Mesenteric fat pad (tissue), 1 donor: ENCODE data around the gene TMX2. TPM values are rescaled to one million over a fixed set of nuclear protein-coding genes. Genes with fewer than 3 reads are reported as not detected.

Experiments
- DNase-seq: peaks from one replicate; pipeline ENCODE4 v3.0.0-alpha.2; 2020; ENCODE audit warnings: low spot score
- total RNA-seq: library from RNA; stranded (reverse); fragmentation: NEBNext Ultra II Directional; extraction: Animal tissue kit (Norgen Biotek cat#: 25700); gene quantifications from one replicate; pipeline ENCODE4 v1.2.1, GENCODE V29; 2021
- donor health status: DM: yes; HTN: yes; CAD: no.

TMX2 gene
- total RNA-seq, 1 donor from 2014 or later, result 70.1 TPM

- no peak for DNase-seq
Measured at GRCh38 chr11:57763568-57763967, 51.2 kb downstream of the TMX2 start.

GRCh38 chr11:57764021-57764420, 51.6 kb downstream of the TMX2 start:
- DNase-seq, result no peak

DNA sequence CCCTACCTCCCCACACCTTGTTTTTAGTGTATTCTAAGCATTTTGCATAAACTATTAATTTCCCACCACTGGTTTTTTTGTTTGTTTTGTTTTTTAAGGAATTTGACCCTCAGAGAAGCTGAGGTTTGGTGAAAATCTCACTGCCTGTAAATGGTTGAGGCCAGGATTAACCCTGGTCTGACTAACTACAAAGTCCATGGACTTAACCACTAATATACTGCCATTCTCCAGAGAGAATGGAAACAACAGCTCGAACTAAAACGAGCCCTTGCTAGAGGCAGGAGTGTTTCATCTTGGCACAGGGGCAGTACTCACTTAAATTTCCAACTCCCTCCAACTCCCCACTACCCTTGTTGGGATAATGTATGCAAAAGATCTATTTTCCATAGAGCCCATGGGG, 52.2 kb downstream of the TMX2 start:
- no peak for DNase-seq

- no peak for DNase-seq
Measured at GRCh38 chr11:57764972-57765371, 52.6 kb downstream of the TMX2 start.

DNA sequence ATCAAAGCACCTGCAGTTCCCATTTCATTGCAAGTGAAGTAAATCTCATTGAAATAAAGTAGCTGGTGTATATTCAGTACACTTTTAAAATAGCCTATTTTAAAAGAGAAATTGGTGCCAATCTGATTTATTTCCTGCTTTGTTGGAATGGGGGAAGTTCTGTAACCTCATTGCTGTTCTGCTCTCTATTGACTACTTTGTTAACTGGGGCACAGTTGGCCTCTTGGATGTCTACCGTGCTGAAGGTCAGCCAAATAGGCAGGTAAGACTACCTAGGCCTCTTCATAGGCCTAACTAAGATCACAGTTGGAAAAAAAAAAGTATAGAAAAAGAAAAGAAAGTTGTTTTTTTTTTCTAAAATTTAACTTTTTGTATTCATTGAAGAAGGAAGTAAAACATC, 58.4 kb downstream of the TMX2 start:
- DNase-seq, result no peak

DNA sequence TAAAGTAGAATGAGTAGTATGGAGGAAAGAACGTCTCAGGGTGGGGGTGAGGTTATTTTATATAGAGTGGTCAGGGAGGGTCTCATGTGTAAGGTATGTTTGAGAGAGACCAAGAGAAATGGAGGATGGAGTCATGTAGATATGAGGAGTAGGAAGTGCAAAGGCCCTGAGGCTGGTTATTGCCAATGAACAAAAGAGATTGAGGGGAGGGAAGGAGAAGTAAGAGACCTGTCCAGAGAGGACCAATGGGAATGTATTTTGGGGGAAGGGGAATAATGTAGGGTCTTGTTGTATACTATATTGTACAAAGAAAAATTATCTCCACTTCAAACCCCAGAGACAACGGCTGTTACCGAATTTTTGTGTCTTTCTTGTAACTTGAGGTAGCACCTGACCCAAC, 59.0 kb downstream of the TMX2 start:
- DNase-seq, result no peak

DNA sequence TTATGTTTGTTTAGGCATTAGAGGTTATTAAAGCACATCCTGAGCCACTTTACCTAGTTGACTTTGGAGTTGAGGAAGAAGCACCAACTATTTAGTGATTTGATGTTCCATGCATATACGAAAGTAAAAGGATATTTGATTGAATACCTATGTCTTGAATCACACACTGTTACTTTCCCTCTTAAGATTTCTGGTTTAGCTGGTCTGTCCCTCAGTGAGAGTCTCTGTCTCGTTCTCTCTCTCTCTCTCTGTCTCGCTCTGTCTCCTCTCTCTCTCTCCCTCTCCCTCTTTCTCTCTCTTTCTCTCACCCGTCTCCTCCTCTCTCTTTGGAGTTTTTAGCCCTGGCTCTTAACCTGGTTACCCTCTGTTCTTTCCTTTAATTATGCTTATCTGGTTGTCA, 60.2 kb downstream of the TMX2 start:
- no peak for DNase-seq

GRCh38 chr11:57773026-57773598, 60.7 kb downstream of the TMX2 start:
- DNase-seq, result no peak

DNA sequence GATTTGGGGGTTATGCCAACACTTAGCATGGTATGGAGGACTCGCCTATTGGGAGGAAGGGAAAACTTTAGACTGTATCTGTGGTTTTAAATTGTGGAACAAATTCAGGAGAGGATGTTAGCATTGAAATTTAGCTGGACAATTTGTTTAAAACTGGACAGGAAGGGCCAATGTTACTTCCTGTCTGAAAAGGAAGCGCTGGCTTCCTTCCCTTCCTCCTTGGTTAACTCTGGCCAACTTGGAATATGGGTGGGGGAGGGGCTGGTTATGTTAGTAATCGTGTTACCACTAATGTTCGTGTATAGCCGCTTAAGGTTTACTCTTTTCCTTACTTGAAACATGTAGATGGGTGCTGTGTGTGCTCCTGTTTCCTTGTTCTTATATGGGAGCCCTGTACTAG, 63.1 kb downstream of the TMX2 start:
- no peak for DNase-seq

GRCh38 chr11:57776031-57776521, 63.7 kb downstream of the TMX2 start:
- no peak for DNase-seq

DNA sequence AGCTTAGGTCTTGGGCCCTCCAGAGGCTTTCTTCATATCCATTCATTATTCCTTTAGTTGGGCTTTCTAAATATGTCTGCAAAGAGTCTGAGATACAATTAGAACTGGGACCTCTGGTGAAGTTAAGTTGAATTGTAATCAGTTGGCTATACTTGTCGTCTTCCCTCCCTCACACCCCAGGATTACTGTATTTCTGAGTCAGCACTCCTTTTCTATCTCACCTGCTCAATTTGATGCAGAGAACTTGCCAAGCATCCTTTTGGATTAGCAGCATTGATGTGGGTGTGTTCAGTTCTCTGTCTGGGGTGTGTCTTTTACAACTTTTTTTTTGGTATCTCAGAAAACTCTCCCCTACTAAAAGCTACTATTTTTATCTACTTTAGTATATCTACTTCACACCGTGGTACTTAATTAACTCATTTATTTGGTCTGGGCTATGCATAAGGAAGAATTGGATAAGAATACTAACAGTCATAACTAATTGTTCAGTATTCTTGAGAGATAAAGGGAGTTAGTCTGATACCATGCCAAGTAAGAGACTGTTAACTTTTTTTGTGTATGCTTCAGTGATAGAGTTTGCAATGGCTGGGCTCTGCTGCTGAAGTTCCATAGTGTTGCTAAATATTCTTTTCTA, 64.3 kb downstream of the TMX2 start:
- DNase-seq, result no peak

DNA sequence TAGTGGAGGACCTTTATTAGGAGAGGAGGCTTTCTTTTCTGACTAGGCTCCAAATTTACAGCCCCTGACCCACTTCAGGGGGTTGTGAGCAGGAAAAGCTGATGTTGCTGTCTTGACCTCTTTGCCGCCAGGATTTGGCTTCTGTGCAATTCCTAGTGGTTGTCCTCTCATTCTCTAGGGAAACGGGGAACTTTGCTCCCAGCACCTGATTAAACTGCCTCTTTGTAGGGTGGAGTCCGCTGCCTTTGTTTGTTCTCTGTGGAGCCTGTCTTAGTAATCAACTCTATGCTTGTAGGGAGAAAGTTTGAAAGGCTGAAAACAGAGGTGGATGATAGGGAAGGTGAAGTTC, 65.5 kb downstream of the TMX2 start:
- no peak for DNase-seq

- DNase-seq, result no peak
Measured at GRCh38 chr11:57778318-57779037, 66.1 kb downstream of the TMX2 start.

- DNase-seq, result no peak
Measured at GRCh38 chr11:57779276-57779675, 66.9 kb downstream of the TMX2 start.

DNA sequence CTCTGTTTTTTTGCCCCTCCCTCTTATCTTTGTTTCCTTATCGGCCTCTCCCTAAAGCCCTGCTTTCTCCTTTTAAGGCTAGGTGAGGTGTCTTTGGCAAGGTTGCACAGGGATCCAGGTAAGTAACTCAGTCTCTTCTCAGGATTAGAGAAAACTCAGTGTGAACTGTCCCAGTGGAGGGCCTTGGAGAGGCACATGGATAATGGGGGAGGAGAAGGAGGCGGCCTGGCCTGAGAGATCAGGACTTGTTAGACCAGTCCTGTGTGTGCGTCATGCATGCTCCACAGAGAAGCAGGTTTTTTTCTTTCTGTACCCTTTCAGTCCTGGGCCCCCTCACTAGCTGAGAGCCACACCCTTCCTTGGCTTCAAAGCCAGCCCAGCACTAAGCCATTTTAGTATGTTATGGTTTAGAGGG, 69.1 kb downstream of the TMX2 start:
- DNase-seq, result no peak

- no peak for DNase-seq
Measured at GRCh38 chr11:57785072-57785471, 72.7 kb downstream of the TMX2 start.

DNA sequence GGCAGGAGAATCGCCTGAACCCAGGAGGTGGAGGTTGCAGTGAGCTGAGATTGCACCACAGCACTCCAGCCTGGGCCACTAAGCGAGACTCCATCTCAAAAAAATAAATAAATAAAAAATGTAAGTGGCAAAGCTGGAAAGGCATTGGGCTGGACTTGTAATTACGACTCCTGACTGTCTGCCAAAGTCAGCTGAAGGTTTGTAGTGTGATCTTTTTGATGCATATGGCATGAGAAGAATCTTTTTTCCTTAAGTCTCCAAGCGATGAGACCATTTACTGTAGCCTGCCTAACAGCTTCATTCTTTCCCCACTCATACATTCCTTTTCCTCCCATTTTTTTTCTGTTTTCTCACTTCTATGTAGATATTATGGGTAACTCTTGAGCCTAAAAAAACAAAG, 74.0 kb downstream of the TMX2 start:
- no peak for DNase-seq

DNA sequence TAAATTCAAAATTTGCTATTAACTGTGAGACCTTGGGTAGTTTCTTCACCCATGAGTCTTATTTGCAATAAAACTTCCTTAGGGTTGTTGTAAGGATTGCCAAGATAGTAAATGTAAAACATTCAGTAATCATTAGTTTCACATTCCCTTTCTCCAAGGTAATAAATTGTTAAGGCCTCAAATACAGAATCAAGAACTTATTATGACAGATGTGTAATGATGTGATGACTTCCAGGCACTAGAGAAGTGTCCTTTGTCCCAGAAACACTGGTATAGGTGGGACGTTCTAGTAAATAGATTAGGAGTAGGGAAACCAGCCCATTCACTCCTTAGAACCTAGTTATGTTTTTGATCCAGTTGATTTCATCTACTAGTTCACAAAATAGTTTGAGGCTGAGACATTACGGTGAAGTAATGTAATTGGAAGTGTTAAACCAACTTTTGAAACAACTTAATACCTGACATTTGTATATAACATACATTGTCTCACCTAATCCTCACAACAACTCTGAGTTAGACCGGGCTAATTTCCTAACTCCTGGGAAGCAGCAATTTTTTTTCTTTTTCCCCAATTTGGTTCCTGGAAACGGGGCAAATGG, 74.7 kb downstream of the TMX2 start:
- no peak for DNase-seq

DNA sequence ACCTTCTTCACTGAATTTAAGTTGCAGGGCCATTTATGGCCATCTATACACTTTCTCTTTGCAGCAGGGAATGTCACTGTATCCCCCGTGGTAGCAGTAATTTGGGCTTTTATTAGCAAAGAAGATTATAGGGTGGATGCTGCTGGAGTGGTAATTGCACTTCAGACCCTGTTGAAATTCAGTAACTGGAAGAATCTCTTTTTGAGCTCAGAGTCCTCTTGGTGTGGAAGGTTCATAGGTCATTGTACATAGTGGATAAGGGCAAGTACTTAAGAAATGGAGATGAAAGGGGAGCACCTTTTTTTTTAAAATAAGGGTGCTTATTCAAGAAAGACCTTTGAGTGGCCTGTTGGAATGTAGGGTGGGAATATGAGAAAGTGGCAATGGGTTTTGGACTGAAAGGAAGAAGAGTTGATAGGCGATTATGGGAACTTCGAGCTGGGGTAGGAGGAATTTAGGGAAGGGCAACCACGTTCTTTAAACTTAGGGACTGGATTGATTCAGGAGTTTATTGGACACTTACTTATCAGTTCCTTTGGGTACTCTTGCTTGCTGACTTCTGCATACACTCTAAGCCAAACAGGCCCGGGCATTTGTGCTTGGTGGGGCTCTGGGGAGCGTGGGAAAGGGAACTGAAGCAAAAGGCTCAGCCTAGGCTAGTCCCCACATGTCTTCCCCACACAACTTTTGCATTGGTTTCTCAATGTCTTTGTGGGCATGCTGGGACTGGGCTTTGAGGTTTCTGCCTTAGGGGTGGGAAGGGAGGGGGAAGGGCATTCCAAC, 75.7 kb downstream of the TMX2 start:
- DNase-seq, result no peak

GRCh38 chr11:57788703-57789088, 76.3 kb downstream of the TMX2 start:
- no peak for DNase-seq
